ENCODE data around the gene DAAM1.

Gene DAAM1

GRCh38 chr14:59189786-59190368 lies 1.4 kb downstream of the DAAM1 start:
- Histone ChIP-seq H3K36me3 (ENCODE audit: control insufficient read depth, insufficient read depth, low read length) (no peaks in the 10 kb centered on the region), H3K27me3 (ENCODE audit: control insufficient read depth, insufficient read depth, low read length) (no peaks in the 10 kb centered on the region), H3K9ac (ENCODE audit: low read length) (peak overlapping the region; percentile 82), H3K27ac (ENCODE audit: low read depth, low read length) (peak overlapping the region; percentile 88), H3K4me1 (ENCODE audit: control insufficient read depth, insufficient read depth, low read length) (peaks cover 25% of the 10 kb centered on the region), H3K4me3 (ENCODE audit: low read length) (peak overlapping the region; percentile 84)

GRCh38 chr14:59190372-59190771 lies 1.9 kb downstream of the DAAM1 start:
- Histone ChIP-seq H3K4me1 (ENCODE audit: control insufficient read depth, insufficient read depth, low read length) (peaks cover 25% of the 10 kb centered on the region), H3K4me3 (ENCODE audit: low read length) (peak overlapping the region; percentile 84), H3K27me3 (ENCODE audit: control insufficient read depth, insufficient read depth, low read length) (no peaks in the 10 kb centered on the region), H3K9ac (ENCODE audit: low read length) (peak overlapping the region; percentile 34), H3K27ac (ENCODE audit: low read depth, low read length) (peak overlapping the region; percentile 88), H3K36me3 (ENCODE audit: control insufficient read depth, insufficient read depth, low read length) (no peaks in the 10 kb centered on the region)

- peaks cover 25% of the 10 kb centered on the region for H3K4me1 ChIP-seq (ENCODE audit: control insufficient read depth, insufficient read depth, low read length)
- H3K9ac ChIP-seq (ENCODE audit: low read length) = no peak overlapping the region
- no peak overlapping the region for H3K4me3 ChIP-seq (ENCODE audit: low read length)
- no peak overlapping the region for H3K27ac ChIP-seq (ENCODE audit: low read depth, low read length)
- no peaks in the 10 kb centered on the region for H3K36me3 ChIP-seq (ENCODE audit: control insufficient read depth, insufficient read depth, low read length)
- H3K27me3 ChIP-seq (ENCODE audit: control insufficient read depth, insufficient read depth, low read length) = no peaks in the 10 kb centered on the region
These were observed 7.4 kb downstream of the DAAM1 start for GRCh38 chr14:59195912-59196311.

- Histone ChIP-seq H3K9ac (ENCODE audit: low read length) (no peak overlapping the region), H3K27me3 (ENCODE audit: control insufficient read depth, insufficient read depth, low read length) (no peaks in the 10 kb centered on the region), H3K36me3 (ENCODE audit: control insufficient read depth, insufficient read depth, low read length) (no peaks in the 10 kb centered on the region), H3K4me3 (ENCODE audit: low read length) (peak overlapping the region; percentile 12), H3K27ac (ENCODE audit: low read depth, low read length) (peak overlapping the region; percentile 50), H3K4me1 (ENCODE audit: control insufficient read depth, insufficient read depth, low read length) (peaks cover 18% of the 10 kb centered on the region)
These were observed 9.3 kb downstream of the DAAM1 start for GRCh38 chr14:59197695-59198262.

GRCh38 chr14:59199205-59199604 lies 10.7 kb downstream of the DAAM1 start:
- no peak overlapping the region for H3K4me3 ChIP-seq (ENCODE audit: low read length)
- H3K4me1 ChIP-seq (ENCODE audit: control insufficient read depth, insufficient read depth, low read length) = peaks cover 9% of the 10 kb centered on the region
- H3K27me3 ChIP-seq (ENCODE audit: control insufficient read depth, insufficient read depth, low read length) = no peaks in the 10 kb centered on the region
- H3K9ac ChIP-seq (ENCODE audit: low read length) = no peak overlapping the region
- no peaks in the 10 kb centered on the region for H3K36me3 ChIP-seq (ENCODE audit: control insufficient read depth, insufficient read depth, low read length)
- H3K27ac ChIP-seq (ENCODE audit: low read depth, low read length) = no peak overlapping the region

GRCh38 chr14:59199614-59200013 lies 11.1 kb downstream of the DAAM1 start:
- Histone ChIP-seq H3K27me3 (ENCODE audit: control insufficient read depth, insufficient read depth, low read length) (no peaks in the 10 kb centered on the region), H3K27ac (ENCODE audit: low read depth, low read length) (no peak overlapping the region), H3K4me1 (ENCODE audit: control insufficient read depth, insufficient read depth, low read length) (peaks cover 5% of the 10 kb centered on the region), H3K4me3 (ENCODE audit: low read length) (no peak overlapping the region), H3K36me3 (ENCODE audit: control insufficient read depth, insufficient read depth, low read length) (no peaks in the 10 kb centered on the region), H3K9ac (ENCODE audit: low read length) (no peak overlapping the region)

GRCh38 chr14:59200195-59200594 lies 11.7 kb downstream of the DAAM1 start:
- no peak overlapping the region for H3K27ac ChIP-seq (ENCODE audit: low read depth, low read length)
- peaks cover 5% of the 10 kb centered on the region for H3K4me1 ChIP-seq (ENCODE audit: control insufficient read depth, insufficient read depth, low read length)
- H3K4me3 ChIP-seq (ENCODE audit: low read length) = no peak overlapping the region

GRCh38 chr14:59202031-59202430 lies 13.6 kb downstream of the DAAM1 start:
- H3K27me3 ChIP-seq (ENCODE audit: control insufficient read depth, insufficient read depth, low read length) = no peaks in the 10 kb centered on the region
- no peak overlapping the region for H3K4me3 ChIP-seq (ENCODE audit: low read length)
- peaks cover 5% of the 10 kb centered on the region for H3K4me1 ChIP-seq (ENCODE audit: control insufficient read depth, insufficient read depth, low read length)
- no peak overlapping the region for H3K27ac ChIP-seq (ENCODE audit: low read depth, low read length)
- H3K36me3 ChIP-seq (ENCODE audit: control insufficient read depth, insufficient read depth, low read length) = no peaks in the 10 kb centered on the region
- H3K9ac ChIP-seq (ENCODE audit: low read length) = no peak overlapping the region

More at GRCh38 chr14:59200195-59200594, 11.7 kb downstream of the DAAM1 start:
- Histone ChIP-seq H3K36me3 (ENCODE audit: control insufficient read depth, insufficient read depth, low read length) (no peaks in the 10 kb centered on the region), H3K27me3 (ENCODE audit: control insufficient read depth, insufficient read depth, low read length) (no peaks in the 10 kb centered on the region), H3K9ac (ENCODE audit: low read length) (no peak overlapping the region)

- Histone ChIP-seq H3K36me3 (ENCODE audit: control insufficient read depth, insufficient read depth, low read length) (no peaks in the 10 kb centered on the region), H3K9ac (ENCODE audit: low read length) (no peak overlapping the region), H3K4me1 (ENCODE audit: control insufficient read depth, insufficient read depth, low read length) (peaks cover 7% of the 10 kb centered on the region), H3K4me3 (ENCODE audit: low read length) (no peak overlapping the region), H3K27me3 (ENCODE audit: control insufficient read depth, insufficient read depth, low read length) (no peaks in the 10 kb centered on the region), H3K27ac (ENCODE audit: low read depth, low read length) (no peak overlapping the region)
These were observed 15.8 kb downstream of the DAAM1 start for GRCh38 chr14:59204305-59204704.

GRCh38 chr14:59206892-59207291 lies 18.4 kb downstream of the DAAM1 start:
- Histone ChIP-seq H3K36me3 (ENCODE audit: control insufficient read depth, insufficient read depth, low read length) (no peaks in the 10 kb centered on the region), H3K4me1 (ENCODE audit: control insufficient read depth, insufficient read depth, low read length) (peaks cover 12% of the 10 kb centered on the region), H3K9ac (ENCODE audit: low read length) (no peak overlapping the region), H3K27ac (ENCODE audit: low read depth, low read length) (no peak overlapping the region), H3K4me3 (ENCODE audit: low read length) (no peak overlapping the region), H3K27me3 (ENCODE audit: control insufficient read depth, insufficient read depth, low read length) (no peaks in the 10 kb centered on the region)

GRCh38 chr14:59207506-59207933 lies 19.1 kb downstream of the DAAM1 start:
- Histone ChIP-seq H3K27ac (ENCODE audit: low read depth, low read length) (no peak overlapping the region), H3K27me3 (ENCODE audit: control insufficient read depth, insufficient read depth, low read length) (no peaks in the 10 kb centered on the region), H3K4me1 (ENCODE audit: control insufficient read depth, insufficient read depth, low read length) (peaks cover 16% of the 10 kb centered on the region), H3K9ac (ENCODE audit: low read length) (no peak overlapping the region), H3K4me3 (ENCODE audit: low read length) (no peak overlapping the region), H3K36me3 (ENCODE audit: control insufficient read depth, insufficient read depth, low read length) (no peaks in the 10 kb centered on the region)

GRCh38 chr14:59208224-59208814 lies 19.9 kb downstream of the DAAM1 start:
- no peak overlapping the region for H3K9ac ChIP-seq (ENCODE audit: low read length)
- H3K4me3 ChIP-seq (ENCODE audit: low read length) = no peak overlapping the region
- no peak overlapping the region for H3K27ac ChIP-seq (ENCODE audit: low read depth, low read length)
- no peaks in the 10 kb centered on the region for H3K27me3 ChIP-seq (ENCODE audit: control insufficient read depth, insufficient read depth, low read length)
- peaks cover 20% of the 10 kb centered on the region for H3K4me1 ChIP-seq (ENCODE audit: control insufficient read depth, insufficient read depth, low read length)
- no peaks in the 10 kb centered on the region for H3K36me3 ChIP-seq (ENCODE audit: control insufficient read depth, insufficient read depth, low read length)

- H3K9ac ChIP-seq (ENCODE audit: low read length) = no peak overlapping the region
- H3K27ac ChIP-seq (ENCODE audit: low read depth, low read length) = no peak overlapping the region
- H3K4me1 ChIP-seq (ENCODE audit: control insufficient read depth, insufficient read depth, low read length) = peaks cover 27% of the 10 kb centered on the region
- no peaks in the 10 kb centered on the region for H3K36me3 ChIP-seq (ENCODE audit: control insufficient read depth, insufficient read depth, low read length)
- no peaks in the 10 kb centered on the region for H3K27me3 ChIP-seq (ENCODE audit: control insufficient read depth, insufficient read depth, low read length)
- H3K4me3 ChIP-seq (ENCODE audit: low read length) = no peak overlapping the region
These were observed 20.5 kb downstream of the DAAM1 start for GRCh38 chr14:59208954-59209353.
